Left cardiac atrium (tissue), 4 donors: Measurements from ENCODE around the gene RNF212. TPM values are rescaled to one million over a fixed set of nuclear protein-coding genes. Genes with fewer than 3 reads are reported as not detected.
A peak's percentile ranks its signal among the peaks of the same experiment; 100 is the strongest.
"Not testable (repeated sequence)": the region's sequence is repeated elsewhere in the genome, so short reads cannot be mapped to it uniquely, and the experiment has no call there.

Experiments used
- ATAC-seq, 2 donors: fragments of 200-7000 bp; cut with Tn5 transposase; one replicate each; pipeline ENCODE4 v1.9.1; 2020; ENCODE audit warnings: mild to moderate bottlenecking in 2 of 2, moderate library complexity in 2 of 2
- DNase-seq: peaks from one replicate; pipeline ENCODE4 v3.0.0-alpha.2; 2020
- intact Hi-C, 2 donors: fragments of 100-400 bp; cut with DNase I; formaldehyde crosslinking; loops; one replicate each; pipeline versions ENCODE4 v1.14.1 to v1.15.1; 2022 to 2023
- total RNA-seq, 2 donors: library from RNA; stranded (reverse); fragmentation: NEBNext Ultra II Directional; extraction: Animal tissue kit (Norgen Biotek cat#: 25700); gene quantifications; one replicate each; pipeline ENCODE4 v1.2.1, GENCODE V29; 2021
- donor health status: DM: no; HTN: yes; CAD: no.
- donor health status: DM: no; HTN: yes; CAD: no; lungs with severe emphysema.
- donor health status: DM: yes; HTN: yes; CAD: no.
- donor health status: Dilated cardiomyopathy.

RNF212 gene
- total RNA-seq, 2 donors from 2014 or later, result 1.7 TPM

DNA sequence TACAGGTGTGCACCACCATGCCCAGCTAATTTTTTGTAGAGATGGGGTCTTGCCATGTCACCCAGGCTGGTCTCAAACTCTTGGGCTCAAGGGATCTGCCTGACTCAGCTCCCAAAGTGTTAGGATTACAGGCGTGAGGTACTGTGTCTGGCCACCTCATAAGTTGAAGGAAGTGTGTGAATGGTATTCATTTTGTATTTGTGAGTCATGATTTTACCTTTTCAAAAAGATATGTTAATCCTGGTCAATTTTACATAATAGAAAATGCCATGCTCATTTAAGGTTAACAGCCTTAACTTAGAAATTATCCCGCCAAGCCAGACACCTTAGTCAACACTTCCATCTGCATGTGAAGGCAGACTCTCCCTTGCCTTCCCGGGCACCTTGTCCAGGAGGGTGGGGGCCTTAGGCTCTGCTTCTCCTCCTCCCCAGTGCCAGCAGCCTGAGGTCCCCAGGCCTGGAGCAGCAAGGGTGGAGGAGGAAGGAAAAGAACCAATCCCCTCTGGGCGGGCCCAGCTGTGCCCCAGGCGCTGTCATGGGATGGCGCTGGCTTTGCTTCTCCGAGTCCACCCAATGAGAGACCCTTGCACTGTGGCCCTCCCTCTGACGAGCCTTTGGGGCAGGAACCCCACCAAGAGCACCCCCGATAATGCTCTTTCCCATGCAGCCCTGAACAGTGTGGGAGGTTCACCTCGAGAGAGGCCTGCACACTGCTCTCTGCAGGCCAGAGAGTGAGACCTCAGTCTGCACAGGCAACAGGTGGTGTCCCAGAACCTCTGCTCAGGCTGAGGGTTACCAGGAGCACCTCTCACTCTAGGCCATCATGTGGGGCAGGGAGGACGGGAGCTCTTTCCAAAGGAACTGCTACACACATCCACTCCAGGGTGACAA, 37.3 kb downstream of the RNF212 start:
- intact Hi-C loops, result no loop called here
- DNase-seq, result no peak
- ATAC-seq, result no peak

DNA sequence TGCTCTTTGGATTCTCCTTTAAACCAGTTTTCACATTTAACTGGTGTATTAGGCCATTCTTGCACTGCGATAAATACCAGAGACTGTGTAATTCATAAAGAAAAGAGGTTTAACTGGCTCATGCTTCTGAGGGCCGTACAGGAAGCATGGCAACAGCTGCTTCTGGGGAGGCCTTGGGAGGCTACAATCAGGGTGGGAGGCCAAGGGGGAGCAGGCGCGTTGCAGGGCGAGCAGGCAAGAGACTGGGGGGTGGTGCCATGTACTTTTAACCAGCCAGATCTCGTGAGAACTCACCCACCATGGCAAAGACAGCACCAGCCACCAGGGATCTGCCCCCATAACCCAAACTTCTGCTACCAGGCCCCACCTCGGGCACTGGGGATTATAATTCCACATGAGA, 38.1 kb downstream of the RNF212 start:
- no peak for DNase-seq
- ATAC-seq, result no peak
- intact Hi-C loops, result no loop called here

DNA sequence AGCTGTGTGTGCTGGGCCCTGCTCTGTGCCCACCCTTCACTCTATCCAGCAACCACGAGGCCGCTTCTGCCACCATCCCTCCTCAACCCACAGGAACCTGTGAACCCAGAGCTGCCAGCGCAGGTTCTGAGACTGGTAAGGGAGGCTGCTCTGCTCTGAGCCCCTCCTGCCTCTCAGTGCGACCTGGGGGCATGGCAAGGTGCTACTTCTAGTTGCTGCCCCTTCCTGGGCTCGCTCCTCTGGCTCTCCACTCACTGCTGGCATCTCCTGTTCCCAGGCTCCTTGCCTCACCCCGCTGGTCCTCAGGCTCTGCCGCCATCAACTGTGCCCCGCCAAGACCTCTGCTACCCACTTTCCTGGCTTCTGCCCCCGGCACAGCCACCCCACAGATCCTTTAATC, 39.3 kb downstream of the RNF212 start:
- ATAC-seq, result no peak
- intact Hi-C loops, result no loop called here
- DNase-seq, result no peak

DNA sequence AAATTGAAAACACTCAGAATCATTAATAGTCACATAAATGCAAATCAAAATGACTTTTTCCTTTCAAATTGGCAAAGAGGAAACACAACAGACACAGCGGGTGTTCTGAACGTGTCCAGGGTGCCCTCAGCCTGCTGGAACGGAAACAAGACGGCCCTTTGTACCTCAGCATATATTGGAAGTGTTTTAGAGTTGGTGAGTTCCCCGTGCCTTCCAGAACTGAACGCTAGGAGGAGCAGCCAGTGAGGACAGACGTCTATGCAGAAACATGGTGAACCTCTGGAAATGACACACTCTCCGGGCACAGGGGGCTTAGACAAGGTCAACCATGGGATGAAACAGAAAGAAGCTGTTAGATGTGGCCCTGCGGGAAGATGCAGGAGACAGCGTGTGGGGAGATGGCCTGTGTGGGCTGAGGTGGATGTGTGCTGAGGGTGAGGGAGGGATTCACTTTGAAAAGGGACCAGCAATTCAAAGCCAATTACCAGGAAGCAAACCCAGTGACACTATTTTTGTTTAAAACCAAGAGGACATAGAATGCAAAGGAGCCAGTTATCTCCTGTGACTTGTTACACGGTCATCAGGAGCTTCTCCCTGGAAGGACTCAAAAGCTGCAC, 40.4 kb downstream of the RNF212 start:
- intact Hi-C loops, result no loop called here
- ATAC-seq (peak; percentile 59 to 69), DNase-seq (peak; percentile 57)

DNA sequence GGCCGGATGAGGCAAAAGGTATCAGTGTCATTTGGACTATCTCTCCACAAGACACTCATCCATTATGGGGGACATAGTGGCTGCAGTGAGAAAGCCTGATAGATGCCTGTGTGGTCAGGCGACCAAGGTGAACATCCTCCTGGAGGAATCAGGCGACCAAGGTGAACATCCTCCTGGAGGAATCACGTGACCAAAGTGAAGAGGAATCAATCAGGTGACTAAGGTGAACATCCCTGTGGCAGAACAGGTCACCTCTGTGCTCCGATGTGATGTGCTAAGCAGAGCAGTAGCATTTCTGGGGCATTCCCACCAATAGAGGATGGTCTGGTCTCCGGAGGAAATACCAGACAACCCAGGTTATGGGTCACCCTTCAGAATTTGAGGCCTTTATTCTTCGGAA, 44.0 kb downstream of the RNF212 start:
- DNase-seq (no peak), ATAC-seq (no peak)
- intact Hi-C loops, result no loop called here

GRCh38 chr4:1065732-1066131, 47.6 kb downstream of the RNF212 start:
- DNase-seq (no peak), ATAC-seq (no peak)

GRCh38 chr4:1062419-1062818, 50.9 kb downstream of the RNF212 start:
- no peak for ATAC-seq
- intact Hi-C loops, result no loop called here
- DNase-seq, result no peak

More at GRCh38 chr4:1065732-1066131, 47.6 kb downstream of the RNF212 start:
- intact Hi-C loops, result no loop called here

DNA sequence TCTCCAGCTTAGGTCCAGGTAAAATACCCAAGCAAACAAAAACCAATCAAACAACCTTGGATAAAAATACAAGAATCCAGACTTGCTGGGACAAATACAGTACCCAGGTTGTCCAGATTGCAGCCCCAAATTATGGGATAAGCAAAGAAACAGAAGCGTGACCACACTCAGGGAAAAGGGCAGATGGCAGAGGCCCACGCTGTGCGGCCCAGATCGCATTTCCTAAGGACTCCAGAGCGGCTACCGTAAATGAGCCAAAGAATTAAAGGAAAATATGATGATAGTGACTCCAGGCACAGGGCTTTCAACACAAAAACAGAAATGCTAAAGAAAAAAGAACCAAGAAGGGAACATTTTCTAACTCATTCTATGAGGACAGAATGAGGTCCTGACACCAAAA, 51.6 kb downstream of the RNF212 start:
- DNase-seq (no peak), ATAC-seq (peak in 1 of 2 donors; percentile 50)
- intact Hi-C loops, result no loop called here

DNA sequence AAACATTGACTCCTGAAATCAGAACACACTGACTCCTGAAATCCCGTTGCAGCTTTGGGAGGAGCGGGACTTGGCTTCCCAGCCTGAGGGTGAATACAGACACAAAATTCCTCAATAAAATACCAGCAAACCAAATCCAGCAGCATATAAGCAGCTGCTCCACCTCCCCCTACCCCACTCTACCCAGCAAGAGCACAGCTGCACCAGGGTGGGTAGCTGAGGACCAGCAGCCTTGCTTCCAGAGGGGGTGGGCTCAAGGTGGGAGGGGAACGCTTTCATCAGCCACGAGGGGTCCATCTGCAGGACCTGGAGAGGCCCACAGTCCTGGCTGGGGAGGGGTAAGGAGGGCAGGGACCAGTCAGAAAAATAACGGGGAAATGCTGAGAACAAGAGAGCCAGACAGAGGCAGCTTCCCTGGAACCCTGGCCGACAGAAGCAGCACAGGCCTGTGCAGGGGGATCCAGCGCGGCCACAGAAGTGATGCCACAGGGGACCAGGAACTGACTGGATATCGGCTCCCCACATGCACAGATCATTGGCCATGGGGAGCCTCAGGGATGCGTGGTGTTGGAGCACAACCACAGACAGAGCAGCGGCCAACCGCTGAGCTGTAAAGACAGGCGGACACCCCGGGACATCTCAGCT, 52.2 kb downstream of the RNF212 start:
- no peak for DNase-seq
- intact Hi-C loops, result no loop called here
- ATAC-seq, result no peak

DNA sequence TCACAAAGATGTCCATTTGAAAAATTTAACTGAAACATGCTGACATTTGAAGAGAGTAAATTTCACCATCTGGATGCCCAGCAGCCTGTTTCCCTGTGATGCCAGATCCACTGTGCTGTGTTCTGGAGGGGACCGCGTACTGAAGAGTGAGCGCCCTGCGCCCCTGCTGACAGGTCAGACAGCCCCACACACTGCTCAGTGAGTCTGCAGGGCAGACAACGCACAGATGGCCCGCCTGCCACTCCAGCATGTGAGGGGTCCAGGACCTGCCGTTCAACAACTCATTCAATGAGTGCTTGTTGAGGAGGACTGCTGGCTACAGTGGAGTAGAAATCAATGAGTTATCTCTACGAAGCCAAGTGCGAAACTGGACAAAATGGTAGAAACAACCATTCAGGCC, 52.7 kb downstream of the RNF212 start:
- no peak for ATAC-seq

GRCh38 chr4:1060121-1060520, 53.2 kb downstream of the RNF212 start:
- ATAC-seq (no peak), DNase-seq (no peak)
- intact Hi-C loops, result no loop called here

More for the DNA sequence above, 52.7 kb downstream of the RNF212 start:
- intact Hi-C loops, result no loop called here
- no peak for DNase-seq

DNA sequence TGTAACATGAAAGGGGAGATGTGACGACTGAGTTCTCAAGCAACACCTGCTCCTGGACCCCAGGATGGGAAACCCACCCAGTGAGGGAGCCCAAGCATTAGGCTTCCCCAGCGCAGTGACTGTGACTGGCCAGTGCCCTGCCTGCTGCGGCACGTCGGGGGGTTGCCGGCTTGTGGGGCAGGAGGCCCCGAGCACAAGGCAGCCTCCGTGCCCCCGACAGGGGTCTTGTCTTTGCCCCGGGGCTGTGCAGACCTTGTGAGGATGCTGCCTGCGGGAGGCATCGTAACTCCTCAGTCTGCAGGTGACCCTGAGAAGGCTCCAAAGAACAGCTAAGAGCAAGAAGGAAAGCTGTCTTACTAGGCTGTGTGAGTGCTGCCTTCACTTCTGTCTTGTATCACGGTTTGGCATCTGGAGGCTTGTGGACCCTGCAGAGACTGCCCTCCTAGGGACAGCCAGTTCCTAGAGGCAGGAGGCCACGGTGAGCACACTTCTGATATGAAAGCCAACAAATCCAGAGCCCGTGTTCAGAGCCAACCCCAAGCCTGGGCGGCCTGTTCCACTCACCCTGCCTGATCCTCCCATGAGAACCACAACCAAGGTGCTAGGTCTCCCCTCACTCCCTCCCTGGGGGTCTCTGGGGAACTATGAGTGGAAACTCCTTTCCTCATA, 54.2 kb downstream of the RNF212 start:
- DNase-seq (no peak), ATAC-seq (no peak)

GRCh38 chr4:1058198-1058996, 55.0 kb downstream of the RNF212 start:
- intact Hi-C loops, result no loop called here
- ATAC-seq, result peak; percentile 52 to 60
- no peak for DNase-seq

More for the DNA sequence above, 54.2 kb downstream of the RNF212 start:
- intact Hi-C loops, result no loop called here

DNA sequence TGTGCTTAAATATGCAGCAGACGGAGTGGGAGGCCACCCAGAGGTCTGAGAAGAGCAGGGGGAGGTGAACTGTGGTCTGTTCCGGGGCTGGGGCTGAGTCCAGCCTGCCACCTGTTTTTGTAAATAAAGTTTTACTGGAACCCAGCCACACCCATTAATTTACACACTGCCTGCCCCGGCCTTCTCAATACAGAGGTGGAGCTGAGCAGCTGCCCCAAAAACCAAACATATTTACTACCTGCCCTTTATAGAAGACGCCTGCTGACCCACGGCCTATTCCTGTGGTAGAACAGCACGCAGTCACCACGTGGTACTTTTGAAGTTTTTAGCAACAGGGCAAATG, 56.0 kb downstream of the RNF212 start:
- intact Hi-C loops, result no loop called here
- no peak for ATAC-seq
- no peak for DNase-seq

DNA sequence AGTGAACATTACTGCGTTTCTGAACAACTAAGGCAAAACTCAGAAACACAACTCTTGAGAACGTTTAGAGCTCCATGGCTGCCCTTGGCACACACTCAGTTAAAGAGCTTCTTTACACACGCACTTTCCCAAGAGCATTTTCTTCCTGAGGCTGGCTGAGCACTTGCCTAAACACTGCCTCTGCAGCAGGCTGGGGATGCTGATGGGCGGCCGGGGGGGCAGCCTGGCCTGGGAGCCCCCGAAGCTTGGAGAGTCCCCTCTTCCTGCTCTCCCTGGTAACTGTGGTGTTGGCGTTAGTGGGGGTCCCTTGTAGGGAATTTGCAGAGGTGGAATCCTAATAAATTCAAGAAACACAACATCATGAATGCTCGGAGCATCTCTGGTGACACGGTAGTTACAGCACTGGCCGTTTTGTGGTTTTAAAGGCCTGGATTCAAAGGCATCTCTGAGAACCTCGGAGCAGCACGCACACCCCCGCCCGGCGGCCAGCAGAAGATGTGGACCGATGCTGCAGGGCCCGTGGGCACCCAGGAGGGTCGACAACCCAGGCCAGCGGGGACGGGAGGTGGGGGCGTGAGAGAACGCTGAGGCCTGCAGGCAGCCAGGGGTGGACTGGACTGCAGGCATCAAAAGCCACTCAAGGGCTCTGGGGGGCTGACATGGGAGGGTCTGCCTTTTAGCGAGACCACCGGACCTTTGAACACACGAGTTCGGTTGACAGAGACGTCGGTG, 56.5 kb downstream of the RNF212 start:
- ATAC-seq (no peak), DNase-seq (no peak)
- intact Hi-C loops, result no loop called here

DNA sequence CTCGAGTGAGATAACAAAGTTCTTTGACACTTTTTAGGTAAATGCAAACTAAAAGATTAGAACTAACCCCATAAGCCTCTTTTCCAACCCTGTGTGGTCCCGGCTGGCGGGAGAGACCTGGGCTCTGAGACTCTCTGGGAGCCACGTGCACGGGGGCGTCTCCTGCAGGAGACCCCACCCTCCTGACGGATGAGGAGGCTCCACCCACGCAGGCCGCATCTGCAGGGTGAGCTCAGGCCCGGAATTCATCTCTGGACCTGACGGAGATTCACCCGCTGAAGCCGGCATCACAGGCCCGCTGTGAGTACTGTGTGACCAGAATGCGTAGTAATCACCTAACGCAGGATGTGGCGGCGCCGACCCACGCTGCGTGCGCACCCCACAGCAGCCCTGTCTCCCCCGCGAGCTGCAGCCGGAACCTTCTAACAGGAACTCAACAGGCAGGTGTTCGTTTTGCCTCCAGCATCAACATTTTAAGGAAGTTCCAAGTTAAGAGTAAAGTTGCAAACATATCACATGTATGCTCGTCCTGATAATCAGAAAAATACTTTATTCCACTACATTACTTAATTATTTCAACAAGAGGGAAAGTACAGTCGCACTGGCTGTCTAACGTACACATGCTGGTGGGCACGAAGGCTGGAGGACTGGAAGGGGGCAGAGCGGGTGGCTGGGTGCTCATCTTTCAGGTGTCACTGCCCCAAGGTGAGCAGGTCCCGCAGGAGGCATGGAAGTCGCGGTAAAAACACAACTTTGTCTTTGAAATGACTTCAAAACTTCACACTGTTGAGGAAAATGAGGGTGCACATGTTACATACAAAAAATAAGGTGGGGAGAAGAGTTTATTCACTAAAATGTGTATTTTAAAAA, 57.4 kb downstream of the RNF212 start:
- peak; percentile 66 to 68 for ATAC-seq
- DNase-seq, result peak; percentile 46

DNA sequence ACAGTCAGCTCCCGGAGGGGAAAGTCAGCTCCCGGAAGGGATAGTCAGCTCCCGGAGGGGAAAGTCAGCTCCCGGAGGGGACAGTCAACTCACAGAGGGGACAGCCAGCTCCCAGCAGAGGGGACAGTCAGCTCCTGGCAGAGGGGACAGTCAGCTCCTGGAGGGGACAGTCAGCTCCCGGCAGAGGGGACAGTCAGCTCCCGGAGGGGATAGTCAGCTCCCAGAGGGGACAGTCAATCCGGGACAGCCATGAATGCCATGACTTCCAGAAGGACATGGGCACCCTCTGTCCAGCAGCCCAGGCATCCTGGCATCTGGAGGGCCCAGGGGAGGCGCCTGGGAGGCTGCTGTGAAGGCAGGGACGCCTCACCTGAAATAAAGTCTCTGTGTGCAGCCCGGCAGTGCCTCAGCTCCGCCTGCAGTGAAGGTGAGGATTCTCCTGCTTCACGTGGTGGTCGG, 58.1 kb downstream of the RNF212 start:
- DNase-seq, intact Hi-C loops: not testable (repeated sequence)
- peak in 1 of 2 donors; percentile 36 for ATAC-seq

More for the DNA sequence above, 57.4 kb downstream of the RNF212 start:
- intact Hi-C loops, result no loop called here
